Measurements from ENCODE around the gene ACAP2. TPM values are rescaled to one million over a fixed set of nuclear protein-coding genes. Genes with fewer than 3 reads are reported as not detected.
A peak's percentile ranks its signal among the peaks of the same experiment; 100 is the strongest.

The ACAP2 gene
- polyA plus RNA-seq, 3 donors, result 41.5 to 96.5 (median 71.6) TPM

- Mint-ChIP-seq H3K27ac (peak overlapping the region in 2 of 7 donors; percentile 51 to 66), H3K36me3 (peaks cover 12 to 13% of the 10 kb centered on the region in 2 donors), H3K27me3 (ENCODE audit: low read depth in 3 of 3) (peaks cover 0 to 2% (median 0%) of the 10 kb centered on the region in 3 donors), H3K4me1 (peaks cover 31% of the 10 kb centered on the region), H3K4me3 (peak overlapping the region in 1 of 2 donors; percentile 37), H3K9me3 (no peaks in the 10 kb centered on the region)
- no peak for DNase-seq
- peaks cover 0 to 7% of the 10 kb centered on the region in 2 donors for H3K36me3 ChIP-seq (replicated peaks in 1 of 2; ENCODE audit: control insufficient read depth in 1 of 2, insufficient read depth in 2 of 2, low read length in 2 of 2)
- H3K4me2 ChIP-seq (replicated peaks; ENCODE audit: extremely low read depth, low read length, poor library complexity, severe bottlenecking), result no peak overlapping the region
- H3K4me3 ChIP-seq (replicated peaks in 1 of 3; ENCODE audit: low read depth in 2 of 3, low read length in 3 of 3), result peak overlapping the region in 1 of 3 experiments; percentile 95
- WGBS (ENCODE audit: insufficient coverage), result 55% methylated on average over 9 of the region's 14 CpGs
- H3K27me3 ChIP-seq (ENCODE audit: control insufficient read depth in 2 of 2, insufficient read depth in 2 of 2, low read length in 2 of 2), result no peaks in the 10 kb centered on the region
- no peak overlapping the region for H3K27ac ChIP-seq (ENCODE audit: low read depth in 1 of 2, low read length in 2 of 2)
- peak overlapping the region; percentile 85 for H3K9ac ChIP-seq (ENCODE audit: insufficient read depth, low read length, poor library complexity, severe bottlenecking)
- H4K20me1 ChIP-seq (ENCODE audit: insufficient read depth, low read length), result no peaks in the 10 kb centered on the region
- no peaks in the 10 kb centered on the region for H3K9me3 ChIP-seq (replicated peaks in 1 of 2; ENCODE audit: control insufficient read depth in 1 of 2, insufficient read depth in 1 of 2, low read length in 2 of 2)
- TF ChIP-seq CTCF (IDR thresholded peaks at IDR 0.05), result no peak
- peak overlapping the region; percentile 94 for H2AFZ ChIP-seq (ENCODE audit: insufficient read depth, low read depth, low read length, poor library complexity, severe bottlenecking)
- peaks cover 27 to 42% of the 10 kb centered on the region in 2 donors for H3K4me1 ChIP-seq (ENCODE audit: control insufficient read depth in 1 of 2, insufficient read depth in 2 of 2, low read length in 2 of 2)
- peaks cover 21% of the 10 kb centered on the region for H3K79me2 ChIP-seq (ENCODE audit: insufficient read depth, low read length)
- intact Hi-C loops (cut with micrococcal nuclease), result loop anchor here in 1 of 2 donors (10.0 kb wide), 1 partner anchor 154 kb away; no protein-coding TSS in a partner anchor
These were observed 184.2 kb downstream of the ACAP2 start for GRCh38 chr3:195258449-195259153.

- Histone ChIP-seq H3K9ac (ENCODE audit: insufficient read depth, low read length, poor library complexity, severe bottlenecking) (no peak overlapping the region), H3K36me3 (replicated peaks in 1 of 2; ENCODE audit: control insufficient read depth in 1 of 2, insufficient read depth in 2 of 2, low read length in 2 of 2) (peaks cover 0 to 7% of the 10 kb centered on the region in 2 donors), H3K4me3 (replicated peaks in 1 of 3; ENCODE audit: low read depth in 2 of 3, low read length in 3 of 3) (no peak overlapping the region), H3K9me3 (replicated peaks in 1 of 2; ENCODE audit: control insufficient read depth in 1 of 2, insufficient read depth in 1 of 2, low read length in 2 of 2) (no peaks in the 10 kb centered on the region), H2AFZ (ENCODE audit: insufficient read depth, low read depth, low read length, poor library complexity, severe bottlenecking) (no peak overlapping the region), H4K20me1 (ENCODE audit: insufficient read depth, low read length) (no peaks in the 10 kb centered on the region), H3K27ac (ENCODE audit: low read depth in 1 of 2, low read length in 2 of 2) (no peak overlapping the region), H3K79me2 (ENCODE audit: insufficient read depth, low read length) (peaks cover 21% of the 10 kb centered on the region), H3K4me2 (replicated peaks; ENCODE audit: extremely low read depth, low read length, poor library complexity, severe bottlenecking) (no peak overlapping the region), H3K4me1 (ENCODE audit: control insufficient read depth in 1 of 2, insufficient read depth in 2 of 2, low read length in 2 of 2) (peaks cover 19 to 34% of the 10 kb centered on the region in 2 donors), H3K27me3 (ENCODE audit: control insufficient read depth in 2 of 2, insufficient read depth in 2 of 2, low read length in 2 of 2) (no peaks in the 10 kb centered on the region)
- H3K36me3 Mint-ChIP-seq, result peaks cover 9 to 12% of the 10 kb centered on the region in 2 donors
- intact Hi-C loops (cut with micrococcal nuclease), result loop anchor here in 1 of 2 donors (10.0 kb wide), 1 partner anchor 153 kb away; no protein-coding TSS in a partner anchor
- WGBS (ENCODE audit: insufficient coverage), result 92% methylated on average over 13 of the region's 16 CpGs
- H3K4me1 Mint-ChIP-seq, result peaks cover 22% of the 10 kb centered on the region
- no peak for DNase-seq
- H3K4me3 Mint-ChIP-seq, result no peak overlapping the region
- H3K27me3 Mint-ChIP-seq (ENCODE audit: low read depth in 3 of 3), result peaks cover 0 to 2% (median under 1%) of the 10 kb centered on the region in 3 donors
- no peaks in the 10 kb centered on the region for H3K9me3 Mint-ChIP-seq
- peak overlapping the region in 1 of 7 donors; percentile 66 for H3K27ac Mint-ChIP-seq
- TF ChIP-seq CTCF (IDR thresholded peaks at IDR 0.05), result no peak
These were observed 185.1 kb downstream of the ACAP2 start for GRCh38 chr3:195257454-195258448.
